ENCODE data around the gene PRPF39.
"Not testable (repeated sequence)": the region's sequence is repeated elsewhere in the genome, so short reads cannot be mapped to it uniquely, and the experiment has no call there.

The PRPF39 gene

DNA sequence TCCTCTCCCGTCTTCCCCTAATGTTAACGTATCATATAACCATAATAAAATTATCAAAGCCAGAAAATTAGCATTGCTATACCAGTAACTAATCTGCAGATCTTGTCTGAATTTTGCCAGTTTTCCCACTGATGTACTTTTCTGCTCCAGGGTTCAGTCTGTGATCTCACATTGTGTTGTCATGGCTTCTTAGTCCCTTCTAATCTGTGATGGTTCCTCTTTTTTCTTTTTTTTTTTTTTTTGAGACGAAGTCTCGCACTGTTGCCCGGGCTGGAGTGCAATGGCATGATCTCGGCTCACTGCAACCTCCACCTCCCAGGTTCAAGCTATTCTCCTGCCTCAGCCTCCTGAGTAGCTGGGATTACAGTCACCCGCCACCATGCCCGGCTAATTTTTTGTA lies 58.2 kb downstream of the PRPF39 start:
- not testable (repeated sequence) for DNase-seq

DNA sequence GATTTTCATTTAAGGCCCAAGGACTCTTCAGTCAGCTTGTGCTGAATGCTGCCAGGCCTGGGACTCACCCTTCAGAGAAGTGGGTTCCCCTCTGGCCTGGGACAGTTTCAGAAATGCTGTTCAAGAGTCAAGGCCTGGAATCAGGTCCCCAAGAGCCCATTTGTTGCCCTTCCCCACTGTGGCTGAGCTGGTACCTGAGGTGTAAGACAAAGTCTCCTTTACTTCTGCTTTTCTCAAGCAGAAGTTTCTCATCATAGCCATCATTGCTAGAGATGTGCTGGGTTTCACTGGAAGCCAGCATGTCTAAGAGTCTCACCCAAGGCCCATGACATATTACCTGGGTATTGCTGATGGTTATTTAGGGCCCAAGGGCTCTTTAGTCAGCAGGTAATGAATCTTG lies 60.7 kb downstream of the PRPF39 start:
- no peak for DNase-seq

GRCh38 chr14:45145214-45145613 lies 61.3 kb downstream of the PRPF39 start:
- DNase-seq = no peak

GRCh38 chr14:45149602-45150001 lies 65.7 kb downstream of the PRPF39 start:
- DNase-seq = no peak

- DNase-seq = no peak
These were observed 66.5 kb downstream of the PRPF39 start for GRCh38 chr14:45150386-45150890.

DNA sequence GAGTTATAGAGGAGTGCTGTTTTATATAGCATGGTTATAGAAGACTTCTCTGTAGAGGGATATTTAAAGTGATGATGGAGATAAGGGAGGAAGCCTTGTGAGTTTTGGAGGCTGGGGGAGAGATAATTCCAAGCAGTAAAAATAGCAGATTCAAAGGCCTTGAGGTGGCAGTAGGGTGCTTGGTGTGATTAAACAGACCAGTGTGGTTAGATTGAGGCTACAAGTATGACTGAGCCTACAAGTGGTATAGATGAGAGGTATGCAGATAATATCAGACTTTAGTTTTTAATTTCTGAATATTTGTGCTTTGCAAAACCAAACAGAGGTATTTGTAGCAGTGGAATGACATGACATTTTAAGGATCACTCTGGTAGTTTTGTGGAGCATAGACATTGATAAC lies 72.2 kb downstream of the PRPF39 start:
- no peak for DNase-seq
